HepG2 (cell line): ENCODE data around the gene TNFRSF6B. TPM values are rescaled to one million over a fixed set of nuclear protein-coding genes. Genes with fewer than 3 reads are reported as not detected.

Experiments
- ARHGAP35 ChIP-seq: sonication (generic); formaldehyde crosslinking; IDR thresholded peaks from 2 replicates; pipeline ENCODE4 v1.9.0; 2022; ENCODE audit warnings: mild to moderate bottlenecking, inconsistent platforms, moderate library complexity, missing genetic modification reagents, borderline replicate concordance
- SNAPC2 ChIP-seq: sonication (generic); formaldehyde crosslinking; IDR thresholded peaks from 2 replicates; pipeline ENCODE4 v1.8.1; 2022; ENCODE audit warnings: mild to moderate bottlenecking, missing genetic modification reagents
- SNRNP70 ChIP-seq: fragments of 200-400 bp; formaldehyde crosslinking; IDR thresholded peaks from 2 replicates; pipeline ENCODE4 v1.6.1; 2017; ENCODE audit warnings: mild to moderate bottlenecking, low read depth, low read length, moderate library complexity
- TEAD2 ChIP-seq: sonication (generic); formaldehyde crosslinking; IDR thresholded peaks from 2 replicates; pipeline ENCODE4 v1.9.0; 2021; ENCODE audit warnings: missing genetic modification reagents
- ZNF101 ChIP-seq: sonication (generic); formaldehyde crosslinking; IDR thresholded peaks from 2 replicates; pipeline ENCODE4 v1.4.0; 2020; ENCODE audit warnings: mild to moderate bottlenecking, low read depth, missing genetic modification reagents, borderline replicate concordance
- ZNF160 ChIP-seq: sonication (generic); formaldehyde crosslinking; IDR thresholded peaks from 2 replicates; pipeline ENCODE4 v1.8.0; 2022; ENCODE audit warnings: mild to moderate bottlenecking, inconsistent platforms, missing genetic modification reagents
- ZNF510 ChIP-seq: sonication (generic); formaldehyde crosslinking; IDR thresholded peaks from 2 replicates; pipeline ENCODE4 v1.4.0; 2020; ENCODE audit warnings: low read depth, mild to moderate bottlenecking, missing genetic modification reagents
- ZNF775 ChIP-seq: sonication (generic); formaldehyde crosslinking; IDR thresholded peaks from 2 replicates; pipeline ENCODE4 v1.4.0; 2020; ENCODE audit warnings: missing genetic modification reagents, mild to moderate bottlenecking, moderate library complexity, borderline replicate concordance
- polyA plus RNA-seq, 8 experiments: library from polyadenylated mRNA; depleted of rRNA in 3 of 8; stranded (reverse) in 7 of 8; unstranded in 1 of 8; fragments of >200 nt; fragmentation: Illumina TruSeq in 4 of 8; extraction: Trizol in 4 of 8; gene quantifications; 2 replicates each; pipeline versions ENCODE4 v1.2.1 to v1.2.3, GENCODE V29; 2011 to 2016; ENCODE audit warnings: low read depth in 4 of 8, missing spikeins in 1 of 8, mixed read lengths in 1 of 8; ENCODE audit not compliant: insufficient read depth in 1 of 8
- total RNA-seq, 5 experiments: library from RNA; depleted of rRNA; stranded (reverse); fragments of >200 nt; fragmentation: Illumina TruSeq; extraction: Trizol; gene quantifications; 2 replicates each; pipeline ENCODE4 v1.2.3, GENCODE V29; 2016; ENCODE audit warnings: low read depth in 1 of 5
- TF ChIP-seq, protein P1 (sequence below): IDR thresholded peaks from 2 replicates; pipeline ENCODE4 v1.4.0; 2020; ENCODE audit warnings: mild to moderate bottlenecking, missing genetic modification reagents
- TF ChIP-seq, protein P2 (sequence below): sonication (generic); formaldehyde crosslinking; IDR thresholded peaks from 2 replicates; pipeline ENCODE4 v1.9.0; 2021; ENCODE audit warnings: mild to moderate bottlenecking, missing genetic modification reagents
- TF ChIP-seq, protein P3 (sequence below): sonication (generic); formaldehyde crosslinking; conservative IDR thresholded peaks from 2 replicates; pipeline ENCODE4 v1.8.0; 2022; ENCODE audit warnings: low read depth, missing genetic modification reagents
- TF ChIP-seq, protein P4 (sequence below): sonication (generic); formaldehyde crosslinking; IDR thresholded peaks from 2 replicates; pipeline ENCODE4 v1.5.0; 2020; ENCODE audit warnings: mild to moderate bottlenecking, missing genetic modification reagents

TNFRSF6B gene
- total and polyA plus RNA-seq, 2 of the 13 experiments (the other 11 are each of a cell fraction or from before 2014, with no cell fraction given), result 0.24 TPM; not detected in 1

DNA sequence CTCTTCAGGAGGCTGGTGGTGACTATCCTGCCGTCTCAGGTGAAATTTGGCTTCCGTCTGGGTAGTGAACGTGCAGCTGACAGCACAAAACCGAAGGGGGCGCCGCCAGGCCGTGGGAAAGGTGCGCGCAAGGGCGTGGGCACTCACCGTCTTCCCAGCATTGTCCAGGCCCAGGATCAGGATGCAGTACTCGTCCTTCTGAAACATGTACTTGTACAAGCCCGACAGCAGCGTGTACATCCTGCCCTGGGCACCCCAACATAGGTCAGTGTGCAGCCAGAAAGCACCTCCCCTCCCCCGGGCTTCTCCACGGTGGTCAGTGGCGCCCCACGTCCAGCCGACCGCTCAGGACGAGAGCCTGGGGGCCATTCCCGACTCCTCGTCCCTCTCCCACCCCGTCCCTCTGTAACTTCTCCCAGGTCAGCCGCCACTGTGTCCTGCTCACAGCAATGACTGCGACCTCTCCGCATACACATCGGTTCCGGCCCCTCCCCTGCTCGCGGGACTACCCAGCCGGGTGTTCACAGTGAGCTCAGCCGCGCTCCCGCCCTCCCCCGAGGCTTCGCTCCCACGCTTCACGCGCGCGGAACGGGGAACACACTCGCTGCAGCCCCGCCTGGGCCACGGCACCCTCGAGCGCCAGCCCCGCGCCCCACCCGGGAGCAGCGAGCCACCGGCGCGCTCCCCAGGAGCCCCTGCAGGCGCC is 10.6 kb downstream of the TNFRSF6B start (continued):
- TF ChIP-seq, protein P1, sequence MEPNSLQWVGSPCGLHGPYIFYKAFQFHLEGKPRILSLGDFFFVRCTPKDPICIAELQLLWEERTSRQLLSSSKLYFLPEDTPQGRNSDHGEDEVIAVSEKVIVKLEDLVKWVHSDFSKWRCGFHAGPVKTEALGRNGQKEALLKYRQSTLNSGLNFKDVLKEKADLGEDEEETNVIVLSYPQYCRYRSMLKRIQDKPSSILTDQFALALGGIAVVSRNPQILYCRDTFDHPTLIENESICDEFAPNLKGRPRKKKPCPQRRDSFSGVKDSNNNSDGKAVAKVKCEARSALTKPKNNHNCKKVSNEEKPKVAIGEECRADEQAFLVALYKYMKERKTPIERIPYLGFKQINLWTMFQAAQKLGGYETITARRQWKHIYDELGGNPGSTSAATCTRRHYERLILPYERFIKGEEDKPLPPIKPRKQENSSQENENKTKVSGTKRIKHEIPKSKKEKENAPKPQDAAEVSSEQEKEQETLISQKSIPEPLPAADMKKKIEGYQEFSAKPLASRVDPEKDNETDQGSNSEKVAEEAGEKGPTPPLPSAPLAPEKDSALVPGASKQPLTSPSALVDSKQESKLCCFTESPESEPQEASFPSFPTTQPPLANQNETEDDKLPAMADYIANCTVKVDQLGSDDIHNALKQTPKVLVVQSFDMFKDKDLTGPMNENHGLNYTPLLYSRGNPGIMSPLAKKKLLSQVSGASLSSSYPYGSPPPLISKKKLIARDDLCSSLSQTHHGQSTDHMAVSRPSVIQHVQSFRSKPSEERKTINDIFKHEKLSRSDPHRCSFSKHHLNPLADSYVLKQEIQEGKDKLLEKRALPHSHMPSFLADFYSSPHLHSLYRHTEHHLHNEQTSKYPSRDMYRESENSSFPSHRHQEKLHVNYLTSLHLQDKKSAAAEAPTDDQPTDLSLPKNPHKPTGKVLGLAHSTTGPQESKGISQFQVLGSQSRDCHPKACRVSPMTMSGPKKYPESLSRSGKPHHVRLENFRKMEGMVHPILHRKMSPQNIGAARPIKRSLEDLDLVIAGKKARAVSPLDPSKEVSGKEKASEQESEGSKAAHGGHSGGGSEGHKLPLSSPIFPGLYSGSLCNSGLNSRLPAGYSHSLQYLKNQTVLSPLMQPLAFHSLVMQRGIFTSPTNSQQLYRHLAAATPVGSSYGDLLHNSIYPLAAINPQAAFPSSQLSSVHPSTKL, result peak; percentile 50
- TF ChIP-seq SNRNP70 (no peak), ZNF775 (CRISPR knock-in tag) (0 out of 2 replicates have a peak, but pooled peaks have one; percentile 58), ARHGAP35 (CRISPR knock-in tag) (0 out of 2 replicates have a peak, but pooled peaks have one; percentile 20), TEAD2 (no peak), ZNF510 (peak; percentile 68; the same call in 1 of the 2 replicates), SNAPC2 (no peak), ZNF101 (CRISPR knock-in tag) (no peak), ZNF160 (CRISPR knock-in tag) (no peak)
- TF ChIP-seq, protein P2, sequence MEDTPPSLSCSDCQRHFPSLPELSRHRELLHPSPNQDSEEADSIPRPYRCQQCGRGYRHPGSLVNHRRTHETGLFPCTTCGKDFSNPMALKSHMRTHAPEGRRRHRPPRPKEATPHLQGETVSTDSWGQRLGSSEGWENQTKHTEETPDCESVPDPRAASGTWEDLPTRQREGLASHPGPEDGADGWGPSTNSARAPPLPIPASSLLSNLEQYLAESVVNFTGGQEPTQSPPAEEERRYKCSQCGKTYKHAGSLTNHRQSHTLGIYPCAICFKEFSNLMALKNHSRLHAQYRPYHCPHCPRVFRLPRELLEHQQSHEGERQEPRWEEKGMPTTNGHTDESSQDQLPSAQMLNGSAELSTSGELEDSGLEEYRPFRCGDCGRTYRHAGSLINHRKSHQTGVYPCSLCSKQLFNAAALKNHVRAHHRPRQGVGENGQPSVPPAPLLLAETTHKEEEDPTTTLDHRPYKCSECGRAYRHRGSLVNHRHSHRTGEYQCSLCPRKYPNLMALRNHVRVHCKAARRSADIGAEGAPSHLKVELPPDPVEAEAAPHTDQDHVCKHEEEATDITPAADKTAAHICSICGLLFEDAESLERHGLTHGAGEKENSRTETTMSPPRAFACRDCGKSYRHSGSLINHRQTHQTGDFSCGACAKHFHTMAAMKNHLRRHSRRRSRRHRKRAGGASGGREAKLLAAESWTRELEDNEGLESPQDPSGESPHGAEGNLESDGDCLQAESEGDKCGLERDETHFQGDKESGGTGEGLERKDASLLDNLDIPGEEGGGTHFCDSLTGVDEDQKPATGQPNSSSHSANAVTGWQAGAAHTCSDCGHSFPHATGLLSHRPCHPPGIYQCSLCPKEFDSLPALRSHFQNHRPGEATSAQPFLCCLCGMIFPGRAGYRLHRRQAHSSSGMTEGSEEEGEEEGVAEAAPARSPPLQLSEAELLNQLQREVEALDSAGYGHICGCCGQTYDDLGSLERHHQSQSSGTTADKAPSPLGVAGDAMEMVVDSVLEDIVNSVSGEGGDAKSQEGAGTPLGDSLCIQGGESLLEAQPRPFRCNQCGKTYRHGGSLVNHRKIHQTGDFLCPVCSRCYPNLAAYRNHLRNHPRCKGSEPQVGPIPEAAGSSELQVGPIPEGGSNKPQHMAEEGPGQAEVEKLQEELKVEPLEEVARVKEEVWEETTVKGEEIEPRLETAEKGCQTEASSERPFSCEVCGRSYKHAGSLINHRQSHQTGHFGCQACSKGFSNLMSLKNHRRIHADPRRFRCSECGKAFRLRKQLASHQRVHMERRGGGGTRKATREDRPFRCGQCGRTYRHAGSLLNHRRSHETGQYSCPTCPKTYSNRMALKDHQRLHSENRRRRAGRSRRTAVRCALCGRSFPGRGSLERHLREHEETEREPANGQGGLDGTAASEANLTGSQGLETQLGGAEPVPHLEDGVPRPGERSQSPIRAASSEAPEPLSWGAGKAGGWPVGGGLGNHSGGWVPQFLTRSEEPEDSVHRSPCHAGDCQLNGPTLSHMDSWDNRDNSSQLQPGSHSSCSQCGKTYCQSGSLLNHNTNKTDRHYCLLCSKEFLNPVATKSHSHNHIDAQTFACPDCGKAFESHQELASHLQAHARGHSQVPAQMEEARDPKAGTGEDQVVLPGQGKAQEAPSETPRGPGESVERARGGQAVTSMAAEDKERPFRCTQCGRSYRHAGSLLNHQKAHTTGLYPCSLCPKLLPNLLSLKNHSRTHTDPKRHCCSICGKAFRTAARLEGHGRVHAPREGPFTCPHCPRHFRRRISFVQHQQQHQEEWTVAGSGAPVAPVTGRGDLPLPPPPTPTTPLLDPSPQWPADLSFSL (CRISPR knock-in tag), result no peak
- TF ChIP-seq, protein P3, sequence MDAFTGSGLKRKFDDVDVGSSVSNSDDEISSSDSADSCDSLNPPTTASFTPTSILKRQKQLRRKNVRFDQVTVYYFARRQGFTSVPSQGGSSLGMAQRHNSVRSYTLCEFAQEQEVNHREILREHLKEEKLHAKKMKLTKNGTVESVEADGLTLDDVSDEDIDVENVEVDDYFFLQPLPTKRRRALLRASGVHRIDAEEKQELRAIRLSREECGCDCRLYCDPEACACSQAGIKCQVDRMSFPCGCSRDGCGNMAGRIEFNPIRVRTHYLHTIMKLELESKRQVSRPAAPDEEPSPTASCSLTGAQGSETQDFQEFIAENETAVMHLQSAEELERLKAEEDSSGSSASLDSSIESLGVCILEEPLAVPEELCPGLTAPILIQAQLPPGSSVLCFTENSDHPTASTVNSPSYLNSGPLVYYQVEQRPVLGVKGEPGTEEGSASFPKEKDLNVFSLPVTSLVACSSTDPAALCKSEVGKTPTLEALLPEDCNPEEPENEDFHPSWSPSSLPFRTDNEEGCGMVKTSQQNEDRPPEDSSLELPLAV (CRISPR knock-in tag), result no peak
- TF ChIP-seq, protein P4, sequence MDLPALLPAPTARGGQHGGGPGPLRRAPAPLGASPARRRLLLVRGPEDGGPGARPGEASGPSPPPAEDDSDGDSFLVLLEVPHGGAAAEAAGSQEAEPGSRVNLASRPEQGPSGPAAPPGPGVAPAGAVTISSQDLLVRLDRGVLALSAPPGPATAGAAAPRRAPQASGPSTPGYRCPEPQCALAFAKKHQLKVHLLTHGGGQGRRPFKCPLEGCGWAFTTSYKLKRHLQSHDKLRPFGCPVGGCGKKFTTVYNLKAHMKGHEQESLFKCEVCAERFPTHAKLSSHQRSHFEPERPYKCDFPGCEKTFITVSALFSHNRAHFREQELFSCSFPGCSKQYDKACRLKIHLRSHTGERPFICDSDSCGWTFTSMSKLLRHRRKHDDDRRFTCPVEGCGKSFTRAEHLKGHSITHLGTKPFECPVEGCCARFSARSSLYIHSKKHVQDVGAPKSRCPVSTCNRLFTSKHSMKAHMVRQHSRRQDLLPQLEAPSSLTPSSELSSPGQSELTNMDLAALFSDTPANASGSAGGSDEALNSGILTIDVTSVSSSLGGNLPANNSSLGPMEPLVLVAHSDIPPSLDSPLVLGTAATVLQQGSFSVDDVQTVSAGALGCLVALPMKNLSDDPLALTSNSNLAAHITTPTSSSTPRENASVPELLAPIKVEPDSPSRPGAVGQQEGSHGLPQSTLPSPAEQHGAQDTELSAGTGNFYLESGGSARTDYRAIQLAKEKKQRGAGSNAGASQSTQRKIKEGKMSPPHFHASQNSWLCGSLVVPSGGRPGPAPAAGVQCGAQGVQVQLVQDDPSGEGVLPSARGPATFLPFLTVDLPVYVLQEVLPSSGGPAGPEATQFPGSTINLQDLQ, result 0 out of 2 replicates have a peak, but pooled peaks have one; percentile 64
